SK-N-SH (cell line): ENCODE results near the gene HES6. TPM values are rescaled to one million over a fixed set of nuclear protein-coding genes. Genes with fewer than 3 reads are reported as not detected.

Experiments used
- CTCF ChIA-PET: fragments of 300-600, 350-600 bp; formaldehyde crosslinking; extraction: SDS; loops from one replicate; lab custom pipeline; 2021; lab: Yijun Ruan, JAX
- POLR2A ChIA-PET: fragments of 350-600 bp; sonication (Branson Sonifier 250); formaldehyde crosslinking; extraction: SDS; loops from one replicate; lab custom pipeline; 2020; ENCODE audit warnings: antibody characterized with exemption, inconsistent platforms; lab: Yijun Ruan, JAX
- DNase-seq: peaks from one replicate; pipeline ENCODE4 v3.0.0; 2012
- H2AFZ ChIP-seq: fragments of 200-600 bp; sonication (generic); 2 replicates; pipeline ENCODE4 v1.8.1; 2016; ENCODE audit warnings: antibody characterized with exemption, mild to moderate bottlenecking, low read depth
- H3F3A ChIP-seq: fragments of 200-600 bp; sonication (generic); replicated peaks from 2 replicates; pipeline ENCODE3; 2016; ENCODE audit warnings: antibody characterized with exemption, mild to moderate bottlenecking; ENCODE audit not compliant: insufficient read depth
- H3K27ac ChIP-seq, 2 experiments: fragments of 200-500 bp in 1 of 2; fragments of 200-600 bp in 1 of 2; sonication (Bioruptor generic) in 1 of 2; sonication (generic), shearing (Covaris generic) in 1 of 2; 2 replicates each; pipeline versions ENCODE4 v1.5.1 to v1.6.1; 2014 to 2016; ENCODE audit warnings: low read depth in 2 of 2, inconsistent platforms in 1 of 2, low read length in 1 of 2, mild to moderate bottlenecking in 1 of 2, mixed read lengths in 1 of 2
- H3K27me3 ChIP-seq: fragments of 200-600 bp; sonication (generic), shearing (Covaris generic); 2 replicates; pipeline ENCODE4 v1.6.1; 2016; ENCODE audit warnings: mixed run types; ENCODE audit not compliant: insufficient read depth
- H3K36me3 ChIP-seq, 2 experiments: fragments of 200-500 bp in 1 of 2; fragments of 200-600 bp in 1 of 2; sonication (Bioruptor generic) in 1 of 2; sonication (generic) in 1 of 2; replicated peaks in 1 of 2; 2 replicates each; pipeline versions ENCODE3 to v1.5.1; 2014 to 2016; ENCODE audit warnings: low read length in 1 of 2, mild to moderate bottlenecking in 1 of 2; ENCODE audit not compliant: insufficient read depth in 2 of 2, control insufficient read depth in 1 of 2
- H3K4me1 ChIP-seq, 2 experiments: fragments of 200-500 bp in 1 of 2; fragments of 200-600 bp in 1 of 2; sonication (Bioruptor generic) in 1 of 2; sonication (generic), shearing (Covaris generic) in 1 of 2; 2 replicates each; pipeline versions ENCODE4 v1.5.1 to v1.6.1; 2014 to 2016; ENCODE audit warnings: low read depth in 1 of 2, low read length in 1 of 2, mixed run types in 1 of 2; ENCODE audit not compliant: insufficient read depth in 2 of 2, control insufficient read depth in 1 of 2
- H3K4me2 ChIP-seq: fragments of 200-600 bp; sonication (generic), shearing (Covaris generic); 2 replicates; pipeline ENCODE4 v1.6.1; 2017; ENCODE audit warnings: mixed run types
- H3K4me3 ChIP-seq, 2 experiments: fragments of 200-500 bp in 1 of 2; fragments of 200-600 bp in 1 of 2; sonication (Bioruptor generic) in 1 of 2; sonication (generic), shearing (Covaris generic) in 1 of 2; 2 replicates each; pipeline versions ENCODE4 v1.5.1 to v1.8.1; 2014 to 2016; ENCODE audit warnings: low read depth in 2 of 2, inconsistent platforms in 1 of 2, low read length in 1 of 2, mild to moderate bottlenecking in 1 of 2, mixed read lengths in 1 of 2, moderate library complexity in 1 of 2
- H3K79me2 ChIP-seq: fragments of 200-600 bp; sonication (generic); 2 replicates; pipeline ENCODE4 v1.8.1; 2017; ENCODE audit warnings: mild to moderate bottlenecking; ENCODE audit not compliant: insufficient read depth
- H3K9ac ChIP-seq: fragments of 200-600 bp; sonication (generic); 2 replicates; pipeline ENCODE4 v1.6.1; 2017; ENCODE audit warnings: mixed run types
- H3K9me2 ChIP-seq: fragments of 200-600 bp; sonication (generic); 2 replicates; pipeline ENCODE4 v1.6.1; 2017; ENCODE audit warnings: mixed run types
- H3K9me3 ChIP-seq: fragments of 200-600 bp; sonication (generic); 2 replicates; pipeline ENCODE4 v1.6.1; 2017; ENCODE audit warnings: mixed run types, mild to moderate bottlenecking, moderate library complexity
- H4K20me1 ChIP-seq: fragments of 200-600 bp; sonication (generic); 2 replicates; pipeline ENCODE4 v1.6.1; 2017; ENCODE audit warnings: mild to moderate bottlenecking, mixed run types; ENCODE audit not compliant: insufficient read depth
- CHD2 ChIP-seq: fragments of 150-350 bp; IDR thresholded peaks from 2 replicates; pipeline ENCODE4 v1.6.1; 2018; ENCODE audit warnings: low read length; ENCODE audit not compliant: partially characterized antibody
- ELF1 ChIP-seq: IDR thresholded peaks from 2 replicates; pipeline ENCODE4 v1.4.0; 2012
- EP300 ChIP-seq, 2 experiments: IDR thresholded peaks; 2 replicates each; pipeline versions ENCODE4 v1.4.0 to v1.6.1; 2012; ENCODE audit warnings: borderline replicate concordance in 1 of 2, low read depth in 1 of 2, low read length in 1 of 2
- FOSL2 ChIP-seq: IDR thresholded peaks from 2 replicates; pipeline ENCODE4 v1.4.0; 2012; ENCODE audit warnings: low read depth, mild to moderate bottlenecking, moderate library complexity, borderline replicate concordance
- FOXM1 ChIP-seq: IDR thresholded peaks from 2 replicates; pipeline ENCODE4 v1.4.0; 2012; ENCODE audit warnings: low read depth, mild to moderate bottlenecking
- MEF2A ChIP-seq: IDR thresholded peaks from 2 replicates; pipeline ENCODE4 v1.4.0; 2012; ENCODE audit warnings: low read depth, borderline replicate concordance
- MXI1 ChIP-seq: IDR thresholded peaks from 2 replicates; pipeline ENCODE4 v1.6.1; 2012; ENCODE audit warnings: mild to moderate bottlenecking, low read depth, low read length, improper control_type of control experiment
- NFIC ChIP-seq: IDR thresholded peaks from 2 replicates; pipeline ENCODE4 v1.4.0; 2012; ENCODE audit warnings: borderline replicate concordance
- POLR2AphosphoS5 ChIP-seq: IDR thresholded peaks from 2 replicates; pipeline ENCODE4 v1.6.1; 2012; ENCODE audit warnings: low read depth, low read length
- RCOR1 ChIP-seq: fragments of 150-350 bp; IDR thresholded peaks from 2 replicates; pipeline ENCODE4 v1.6.1; 2017; ENCODE audit warnings: antibody characterized with exemption, low read length
- USF2 ChIP-seq: fragments of 150-350 bp; IDR thresholded peaks from 2 replicates; pipeline ENCODE4 v1.6.1; 2017; ENCODE audit warnings: antibody characterized with exemption, low read length, low read depth, borderline replicate concordance
- WGBS: methylation state at CpG from one replicate; pipeline ENCODE4 v1.1.6; 2017; ENCODE audit warnings: low lambda C conversion rate; 5-methylcytosine and 5-hydroxymethylcytosine counted together
- polyA plus RNA-seq, 3 experiments: library from polyadenylated mRNA; depleted of rRNA; stranded (reverse); fragments of >200 nt; gene quantifications; 2 replicates each; pipeline ENCODE4 v1.2.3, GENCODE V29; 2012

HES6 gene
- polyA plus RNA-seq, 1 of the 3 experiments (the other 2 are of a cell fraction) = 3.6 TPM

- no peak overlapping the region for H3K9ac ChIP-seq
- peaks cover 24% of the 10 kb centered on the region; the same call in 1 of the 2 replicates for H3K79me2 ChIP-seq
- TF ChIP-seq FOSL2 (no peak), FOXM1 (no peak), USF2 (no peak), MXI1 (no peak), MEF2A (no peak)
- H3F3A ChIP-seq = no peaks in the 10 kb centered on the region
- no peak overlapping the region for H3K27ac ChIP-seq
- no peak for DNase-seq
- H3K4me1 ChIP-seq = peaks cover 8 to 15% of the 10 kb centered on the region in 2 experiments; a peak in 3 of 4 replicates
- H2AFZ ChIP-seq = no peak overlapping the region
- POLR2A ChIA-PET = no interaction called here
- no peak overlapping the region for H3K4me2 ChIP-seq
- H3K27me3 ChIP-seq = no peaks in the 10 kb centered on the region
- no peaks in the 10 kb centered on the region for H3K9me2 ChIP-seq
- CTCF ChIA-PET = interaction anchor here (1.0 to 5.7 kb wide), 3 partner anchors 11 to 30 kb away, joined by 3 to 28 read pairs (median 5); no protein-coding TSS in a partner anchor
- H3K36me3 ChIP-seq = no peaks in the 10 kb centered on the region
- peaks cover 15% of the 10 kb centered on the region; the same call in 1 of the 2 replicates for H4K20me1 ChIP-seq
- WGBS = 65% methylated on average over 7 of the region's 7 CpGs
- no peaks in the 10 kb centered on the region for H3K9me3 ChIP-seq
- H3K4me3 ChIP-seq = no peak overlapping the region
Observed at GRCh38 chr2:238286095-238286494, 46.3 kb upstream of the HES6 start.

GRCh38 chr2:238285653-238286082 lies 45.8 kb upstream of the HES6 start:
- H3K27me3 ChIP-seq = no peaks in the 10 kb centered on the region
- no peak overlapping the region for H3K4me2 ChIP-seq
- ChIA-PET POLR2A (no interaction called here), CTCF (interaction anchor here (1.0 to 5.7 kb wide), 4 partner anchors 13 to 30 kb away, joined by 3 to 28 read pairs (median 3); no protein-coding TSS in a partner anchor)
- no peak overlapping the region for H2AFZ ChIP-seq
- H3K9ac ChIP-seq = no peak overlapping the region
- H3K4me1 ChIP-seq = peaks cover 8 to 15% of the 10 kb centered on the region in 2 experiments; a peak in 3 of 4 replicates
- no peak overlapping the region for H3K4me3 ChIP-seq
- peaks cover 24% of the 10 kb centered on the region; the same call in 1 of the 2 replicates for H3K79me2 ChIP-seq
- H4K20me1 ChIP-seq = peaks cover 15% of the 10 kb centered on the region; the same call in 1 of the 2 replicates
- no peak for DNase-seq
- WGBS = 70% methylated on average over 7 of the region's 7 CpGs
- no peak overlapping the region for H3K27ac ChIP-seq
- H3K9me2 ChIP-seq = no peaks in the 10 kb centered on the region
- H3K36me3 ChIP-seq = no peaks in the 10 kb centered on the region
- H3F3A ChIP-seq = no peaks in the 10 kb centered on the region
- no peaks in the 10 kb centered on the region for H3K9me3 ChIP-seq
- TF ChIP-seq RCOR1 (no peak), EP300 (IDR thresholded peaks at IDR 0.05; ENCODE audit: borderline replicate concordance in 1 of 2, low read depth in 1 of 2, low read length in 1 of 2) (no peak), NFIC (no peak), POLR2AphosphoS5 (no peak), CHD2 (no peak), ELF1 (no peak)
